ENCODE measurements around the gene CHAF1A. TPM values are rescaled to one million over a fixed set of nuclear protein-coding genes. Genes with fewer than 3 reads are reported as not detected.

Gene CHAF1A
- total and polyA plus RNA-seq, 5 experiments from 2014 or later: 1.7 to 10.9 (median 2.4) TPM

GRCh38 chr19:4464815-4465581 is 62.6 kb downstream of the CHAF1A start:
- H3K4me1 Mint-ChIP-seq: peaks cover 0 to 2% (median 0%) of the 10 kb centered on the region in 4 donors
- H3K9me3 Mint-ChIP-seq: no peaks in the 10 kb centered on the region
- no peaks in the 10 kb centered on the region for H3K27me3 Mint-ChIP-seq
- H3K36me3 Mint-ChIP-seq: no peaks in the 10 kb centered on the region
- no peak overlapping the region for H3K27ac Mint-ChIP-seq
- DNase-seq (no peak), ATAC-seq (no peak)
- H3K4me3 Mint-ChIP-seq: no peak overlapping the region
- POLR2A ChIA-PET: no interaction called here

DNA sequence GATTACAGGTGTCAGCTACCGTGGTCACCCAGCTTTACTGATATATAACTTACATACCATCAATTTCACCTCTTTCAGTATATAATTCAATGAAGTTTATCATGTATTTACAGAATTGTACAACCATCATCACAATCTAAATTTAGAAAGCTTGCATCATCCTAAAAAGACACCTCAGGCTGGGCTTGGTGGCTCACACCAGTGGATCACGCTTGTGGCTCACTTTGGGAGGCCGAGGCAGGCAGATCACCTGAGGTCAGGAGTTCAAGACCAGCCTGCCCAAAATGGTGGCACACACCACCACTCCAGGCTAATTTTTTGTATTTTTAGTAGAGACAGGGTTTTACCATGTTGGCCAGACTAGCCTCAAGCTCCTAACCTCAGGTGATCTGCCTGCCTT is 65.4 kb downstream of the CHAF1A start:
- H3K27me3 Mint-ChIP-seq: no peaks in the 10 kb centered on the region
- no peak overlapping the region for H3K4me3 Mint-ChIP-seq
- no peaks in the 10 kb centered on the region for H3K9me3 Mint-ChIP-seq
- POLR2A ChIA-PET: interaction anchor here (0.6 kb wide), 1 partner anchor 1102 kb away, joined by 4 read pairs; no protein-coding TSS in a partner anchor
- H3K36me3 Mint-ChIP-seq: no peaks in the 10 kb centered on the region
- ATAC-seq (no peak), DNase-seq (no peak)
- H3K4me1 Mint-ChIP-seq: peaks cover 2 to 7% (median 6%) of the 10 kb centered on the region in 4 donors
- no peak overlapping the region for H3K27ac Mint-ChIP-seq

GRCh38 chr19:4471403-4472173 is 69.1 kb downstream of the CHAF1A start:
- H3K27ac Mint-ChIP-seq: no peak overlapping the region
- ATAC-seq (peak; percentile 86), DNase-seq (peak; percentile 83 to 99 (median 98))
- H3K4me3 Mint-ChIP-seq: no peak overlapping the region
- POLR2A ChIA-PET: interaction anchor here (0.6 to 3.4 kb wide), 17 partner anchors 10 to 1995 kb away, joined by 3 to 50 read pairs (median 3); partner anchors contain the start of genes CHAF1A, DPP9, SAFB and SAFB2
- no peaks in the 10 kb centered on the region for H3K9me3 Mint-ChIP-seq
- H3K27me3 Mint-ChIP-seq: no peaks in the 10 kb centered on the region
- peaks cover 15 to 27% (median 26%) of the 10 kb centered on the region in 4 donors for H3K4me1 Mint-ChIP-seq
- peaks cover 0 to 5% (median 0%) of the 10 kb centered on the region in 3 donors for H3K36me3 Mint-ChIP-seq

DNA sequence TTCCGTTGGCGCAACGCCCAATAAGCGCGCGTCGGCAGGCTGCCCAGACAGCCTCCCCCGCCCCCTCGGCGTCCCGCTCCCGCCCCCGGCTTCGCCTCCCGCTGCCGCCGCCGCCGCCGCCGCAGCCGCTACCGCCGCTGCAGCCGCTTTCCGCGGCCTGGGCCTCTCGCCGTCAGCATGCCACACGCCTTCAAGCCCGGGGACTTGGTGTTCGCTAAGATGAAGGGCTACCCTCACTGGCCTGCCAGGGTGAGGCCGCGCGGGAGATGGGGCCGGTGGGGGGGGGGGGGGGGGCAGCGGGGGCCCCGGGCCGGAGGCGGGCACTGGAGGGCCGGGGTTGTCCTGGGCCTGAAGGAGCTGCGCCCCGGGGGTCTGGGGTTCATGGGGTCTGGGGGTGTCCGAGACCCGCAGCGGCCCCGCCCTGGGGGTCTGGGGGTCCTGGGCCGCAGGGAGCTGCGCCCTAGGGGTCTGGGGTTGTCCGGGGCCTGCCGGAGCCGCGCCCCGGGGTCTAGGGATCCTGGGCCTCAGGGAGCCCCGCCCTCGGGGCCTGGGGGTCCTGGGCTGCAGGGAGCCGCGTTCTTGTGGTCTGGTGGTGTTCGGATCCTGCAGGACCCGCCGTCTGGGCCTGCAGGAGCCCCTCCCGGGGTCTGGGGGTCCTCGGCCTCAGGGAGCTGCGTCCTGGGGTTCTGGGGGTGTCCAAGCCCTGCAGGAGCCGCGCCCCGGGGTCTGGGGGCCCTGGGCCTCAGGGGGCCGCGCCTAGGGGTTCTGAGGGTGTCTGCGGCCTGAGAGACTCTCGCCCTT is 69.9 kb downstream of the CHAF1A start, which contains the start of gene HDGFL2:
Gene HDGFL2, plus strand, starts transcription at position 124 of the 801 bp plus-strand sequence. Its CDS starts 54 bp downstream, at position 178.
- no peaks in the 10 kb centered on the region for H3K27me3 Mint-ChIP-seq
- H3K36me3 Mint-ChIP-seq: peaks cover 0 to 13% (median 2%) of the 10 kb centered on the region in 3 donors
- ATAC-seq (no peak), DNase-seq (peak in 1 of 10 donors; percentile 95)
- POLR2A ChIA-PET: interaction anchor here (0.5 to 3.4 kb wide), 11 partner anchors 10 to 319 kb away, joined by 3 to 50 read pairs (median 4); partner anchors contain the start of genes CHAF1A, DPP9, UBXN6 and YJU2
- H3K4me3 Mint-ChIP-seq: peak within 1 kb of the TSS; percentile 36 to 90 (median 77)
- no peaks in the 10 kb centered on the region for H3K9me3 Mint-ChIP-seq
- peaks cover 15 to 27% (median 26%) of the 10 kb centered on the region in 4 donors for H3K4me1 Mint-ChIP-seq
- H3K27ac Mint-ChIP-seq: peak within 1 kb of the TSS in 5 of 10 donors; percentile 14 to 60 (median 29)

GRCh38 chr19:4473011-4473762 is 70.7 kb downstream of the CHAF1A start:
- H3K27ac Mint-ChIP-seq: peak overlapping the region in 7 of 10 donors; percentile 16 to 69 (median 59)
- H3K4me1 Mint-ChIP-seq: peaks cover 15 to 27% (median 26%) of the 10 kb centered on the region in 4 donors
- no peaks in the 10 kb centered on the region for H3K27me3 Mint-ChIP-seq
- DNase-seq (no peak), ATAC-seq (no peak)
- H3K36me3 Mint-ChIP-seq: peaks cover 0 to 21% (median 4%) of the 10 kb centered on the region in 3 donors
- H3K4me3 Mint-ChIP-seq: peak overlapping the region; percentile 64 to 90 (median 77)
- POLR2A ChIA-PET: interaction anchor here (0.5 to 3.4 kb wide), 2 partner anchors 15 to 169 kb away, joined by 3 to 50 read pairs; partner anchors contain the start of gene UBXN6
- no peaks in the 10 kb centered on the region for H3K9me3 Mint-ChIP-seq

DNA sequence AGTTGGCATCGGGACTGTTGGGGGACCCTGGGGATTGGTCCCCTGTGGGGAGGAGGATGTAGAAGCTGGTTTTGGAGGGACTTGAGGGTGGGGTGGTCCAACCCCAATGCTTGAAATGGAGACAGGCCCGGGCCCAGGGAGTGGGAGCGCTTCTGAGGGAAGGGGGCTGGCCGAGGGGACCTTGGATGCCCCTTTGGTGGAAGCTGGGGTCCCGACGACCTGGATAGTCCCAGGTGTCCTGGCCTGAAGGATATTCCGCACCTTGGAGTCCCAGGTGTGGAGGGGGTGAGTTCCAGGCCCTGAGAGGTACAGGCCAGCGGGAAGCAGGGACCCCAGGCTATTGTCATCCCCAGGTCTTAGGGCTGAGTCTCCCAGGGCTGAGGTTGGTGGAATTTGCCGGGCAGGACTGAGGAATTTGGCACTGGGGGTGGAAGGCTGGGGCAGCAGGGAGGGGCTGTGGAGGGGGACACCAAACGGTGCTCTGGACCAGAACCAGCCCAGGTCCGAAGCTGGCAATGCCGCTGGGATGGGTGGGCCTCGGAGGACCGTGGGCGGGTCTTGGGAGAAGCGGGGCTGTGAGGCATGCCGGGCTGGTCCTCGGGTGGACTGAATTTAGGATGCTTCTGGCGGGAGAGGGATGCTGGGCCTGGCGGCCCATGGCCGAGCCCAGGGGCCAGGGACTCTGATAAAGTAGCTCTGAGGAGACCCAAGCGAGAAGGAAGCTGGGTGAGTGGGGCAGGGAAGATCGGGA is 71.5 kb downstream of the CHAF1A start:
- peak overlapping the region; percentile 62 to 90 (median 78) for H3K4me3 Mint-ChIP-seq
- no peak for DNase-seq
- H3K27ac Mint-ChIP-seq: peak overlapping the region in 9 of 10 donors; percentile 16 to 88 (median 74)
- H3K9me3 Mint-ChIP-seq: no peaks in the 10 kb centered on the region
- H3K27me3 Mint-ChIP-seq: no peaks in the 10 kb centered on the region
- peaks cover 0 to 27% (median 4%) of the 10 kb centered on the region in 3 donors for H3K36me3 Mint-ChIP-seq
- peaks cover 15 to 27% (median 26%) of the 10 kb centered on the region in 4 donors for H3K4me1 Mint-ChIP-seq
- ATAC-seq: no peak
- POLR2A ChIA-PET: interaction anchor here (0.6 to 1.1 kb wide), 2 partner anchors 16 to 212 kb away, joined by 3 read pairs; partner anchors contain the start of gene UBXN6

- H3K36me3 Mint-ChIP-seq: peaks cover 0 to 30% (median 4%) of the 10 kb centered on the region in 3 donors
- H3K27me3 Mint-ChIP-seq: no peaks in the 10 kb centered on the region
- ATAC-seq (no peak), DNase-seq (peak in 1 of 10 donors; percentile 21)
- H3K9me3 Mint-ChIP-seq: no peaks in the 10 kb centered on the region
- peaks cover 15 to 27% (median 25%) of the 10 kb centered on the region in 4 donors for H3K4me1 Mint-ChIP-seq
- H3K4me3 Mint-ChIP-seq: peak overlapping the region; percentile 62 to 90 (median 78)
- peak overlapping the region; percentile 16 to 88 (median 76) for H3K27ac Mint-ChIP-seq
- POLR2A ChIA-PET: interaction anchor here (0.6 to 1.1 kb wide), 4 partner anchors 17 to 1207 kb away, joined by 3 to 5 read pairs (median 4); partner anchors contain the start of gene UBXN6
Measured at GRCh38 chr19:4474514-4475022, 72.1 kb downstream of the CHAF1A start.

DNA sequence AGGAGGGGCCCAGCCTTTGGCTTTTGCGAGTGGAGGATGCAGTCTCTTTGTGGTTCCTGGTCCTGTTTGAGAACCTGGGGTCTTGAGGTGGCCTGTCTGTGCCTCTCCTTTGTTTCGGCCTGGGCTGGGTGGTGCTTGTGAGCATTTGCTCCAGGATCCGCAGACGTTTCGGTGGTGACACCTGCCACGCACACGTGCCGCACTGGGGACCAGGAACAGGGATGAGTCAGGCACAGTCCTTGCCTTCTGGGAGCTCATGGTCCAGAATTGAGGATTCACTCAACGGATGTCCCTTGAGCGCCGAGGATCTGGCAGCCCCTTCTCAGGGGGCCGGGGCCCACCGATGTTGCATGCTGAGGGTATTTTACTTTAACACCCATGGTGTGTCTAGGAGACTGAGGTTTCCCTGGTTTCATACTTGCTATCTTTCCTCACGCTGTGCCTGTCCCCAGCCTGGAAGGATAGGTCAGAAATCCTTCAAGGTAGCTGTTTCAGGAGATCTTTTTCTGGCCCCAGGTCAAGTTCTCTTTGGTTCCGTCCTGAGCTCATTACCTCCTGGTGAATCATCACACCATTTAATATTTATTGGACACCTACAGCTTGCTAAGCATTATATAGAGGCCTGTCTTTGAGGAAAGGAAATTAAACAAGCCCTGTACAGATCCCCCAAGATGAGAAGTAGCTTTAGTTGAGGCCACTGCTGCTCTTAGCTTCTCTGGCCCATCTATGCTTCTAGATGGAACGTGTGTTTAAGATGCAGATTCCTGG is 74.8 kb downstream of the CHAF1A start:
- DNase-seq: no peak
- Mint-ChIP-seq H3K4me1 (peaks cover 13 to 22% (median 19%) of the 10 kb centered on the region in 4 donors), H3K27ac (peak overlapping the region in 1 of 10 donors; percentile 9), H3K4me3 (no peak overlapping the region), H3K36me3 (peaks cover 0 to 45% (median 4%) of the 10 kb centered on the region in 3 donors), H3K9me3 (no peaks in the 10 kb centered on the region), H3K27me3 (no peaks in the 10 kb centered on the region)
- POLR2A ChIA-PET: no interaction called here
- ATAC-seq: no peak

DNA sequence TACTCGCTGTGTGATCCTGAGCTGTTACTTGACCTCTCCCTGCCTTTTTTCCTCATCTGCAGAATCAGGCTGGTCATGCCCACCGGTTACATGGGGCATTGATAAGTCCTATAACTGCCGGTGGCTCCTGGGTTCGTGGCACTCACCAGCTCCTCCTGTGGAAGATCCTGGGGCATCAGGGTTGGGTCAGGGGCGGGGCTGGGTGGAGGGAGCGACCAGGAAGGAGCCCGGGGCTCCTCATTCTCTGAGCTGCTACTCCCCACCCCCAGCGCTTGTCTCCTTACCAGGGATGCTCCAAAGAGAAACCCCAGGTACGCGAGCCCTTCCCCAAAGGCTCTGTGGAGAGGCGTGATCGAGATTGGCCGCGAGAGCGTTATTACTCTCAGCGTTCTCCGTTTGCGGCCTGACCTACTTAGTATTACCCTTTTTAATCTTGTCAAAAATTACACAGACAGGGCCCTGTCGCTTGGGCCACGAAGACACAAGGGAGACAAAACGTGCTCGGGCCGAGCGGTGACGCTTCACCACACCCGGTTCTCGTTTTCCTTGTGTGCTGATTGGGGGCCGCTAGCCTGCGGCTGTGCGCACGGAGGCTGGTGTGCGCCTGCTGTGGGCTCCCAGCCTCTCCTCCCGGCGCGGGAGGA is 80.4 kb downstream of the CHAF1A start:
- H3K4me1 Mint-ChIP-seq: peaks cover 0 to 9% (median 2%) of the 10 kb centered on the region in 4 donors
- H3K9me3 Mint-ChIP-seq: no peaks in the 10 kb centered on the region
- no peaks in the 10 kb centered on the region for H3K27me3 Mint-ChIP-seq
- DNase-seq (no peak), ATAC-seq (no peak)
- no peak overlapping the region for H3K4me3 Mint-ChIP-seq
- POLR2A ChIA-PET: interaction anchor here (0.6 kb wide), 1 partner anchor 1281 kb away, joined by 4 read pairs; no protein-coding TSS in a partner anchor
- H3K27ac Mint-ChIP-seq: no peak overlapping the region
- H3K36me3 Mint-ChIP-seq: peaks cover 0 to 56% (median 2%) of the 10 kb centered on the region in 3 donors
